ENCODE results near the gene MGMT.

- TF ChIP-seq CTCF (IDR thresholded peaks at IDR 0.05; ENCODE audit: low read length) = no peak
- TF ChIP-seq EZH2 (optimal IDR thresholded peaks at IDR 0.05; ENCODE audit: low read depth, low read length) = no peak
- TF ChIP-seq EZH2phosphoT487 (IDR thresholded peaks at IDR 0.05; ENCODE audit: low read length) = no peak
Observed at GRCh38 chr10:129771991-129772431, 305.0 kb downstream of the MGMT start.
